Measurements from ENCODE around the gene LMBR1.

Gene LMBR1

GRCh38 chr7:156795415-156795814 lies 97.6 kb downstream of the LMBR1 start:
- DNase-seq (ENCODE audit: low read depth): no peak

- DNase-seq (ENCODE audit: low read depth): no peak
These were observed 99.6 kb downstream of the LMBR1 start for GRCh38 chr7:156793334-156793733.

- no peak for DNase-seq (ENCODE audit: low read depth)
These were observed 100.4 kb downstream of the LMBR1 start for GRCh38 chr7:156792611-156793010.

GRCh38 chr7:156791241-156791640 lies 101.7 kb downstream of the LMBR1 start:
- DNase-seq (ENCODE audit: low read depth): no peak

- DNase-seq (ENCODE audit: low read depth): no peak
These were observed 102.7 kb downstream of the LMBR1 start for GRCh38 chr7:156790264-156790663.

- no peak for DNase-seq (ENCODE audit: low read depth)
These were observed 106.9 kb downstream of the LMBR1 start for GRCh38 chr7:156785998-156786543.

GRCh38 chr7:156783864-156784263 lies 109.1 kb downstream of the LMBR1 start:
- no peak for DNase-seq (ENCODE audit: low read depth)

GRCh38 chr7:156781972-156782371 lies 111.0 kb downstream of the LMBR1 start:
- DNase-seq (ENCODE audit: low read depth): no peak

GRCh38 chr7:156780724-156781455 lies 112.1 kb downstream of the LMBR1 start:
- DNase-seq (ENCODE audit: low read depth): no peak

GRCh38 chr7:156778668-156779067 lies 114.3 kb downstream of the LMBR1 start:
- no peak for DNase-seq (ENCODE audit: low read depth)

GRCh38 chr7:156778201-156778600 lies 114.8 kb downstream of the LMBR1 start:
- no peak for DNase-seq (ENCODE audit: low read depth)

GRCh38 chr7:156777364-156778069 lies 115.5 kb downstream of the LMBR1 start:
- no peak for DNase-seq (ENCODE audit: low read depth)

GRCh38 chr7:156776527-156776926 lies 116.5 kb downstream of the LMBR1 start:
- DNase-seq (ENCODE audit: low read depth): no peak

GRCh38 chr7:156773966-156774365 lies 119.0 kb downstream of the LMBR1 start:
- no peak for DNase-seq (ENCODE audit: low read depth)

GRCh38 chr7:156772725-156773124 lies 120.3 kb downstream of the LMBR1 start:
- DNase-seq (ENCODE audit: low read depth): no peak

GRCh38 chr7:156768698-156769472 lies 124.1 kb downstream of the LMBR1 start:
- no peak for DNase-seq (ENCODE audit: low read depth)

- DNase-seq (ENCODE audit: low read depth): no peak
These were observed 126.3 kb downstream of the LMBR1 start for GRCh38 chr7:156766666-156767065.

- DNase-seq (ENCODE audit: low read depth): no peak
These were observed 126.9 kb downstream of the LMBR1 start for GRCh38 chr7:156765901-156766656.

- no peak for DNase-seq (ENCODE audit: low read depth)
These were observed 128.2 kb downstream of the LMBR1 start for GRCh38 chr7:156764766-156765165.

GRCh38 chr7:156764016-156764669 lies 128.8 kb downstream of the LMBR1 start:
- no peak for DNase-seq (ENCODE audit: low read depth)

GRCh38 chr7:156759579-156760202 lies 133.3 kb downstream of the LMBR1 start:
- no peak for DNase-seq (ENCODE audit: low read depth)

All from activated T-helper 1 cell treated with Interleukin-2 at 50 U/mL for 16 hours (primary cell).